ENCODE data around the gene SLC35F1.

SLC35F1 gene

DNA sequence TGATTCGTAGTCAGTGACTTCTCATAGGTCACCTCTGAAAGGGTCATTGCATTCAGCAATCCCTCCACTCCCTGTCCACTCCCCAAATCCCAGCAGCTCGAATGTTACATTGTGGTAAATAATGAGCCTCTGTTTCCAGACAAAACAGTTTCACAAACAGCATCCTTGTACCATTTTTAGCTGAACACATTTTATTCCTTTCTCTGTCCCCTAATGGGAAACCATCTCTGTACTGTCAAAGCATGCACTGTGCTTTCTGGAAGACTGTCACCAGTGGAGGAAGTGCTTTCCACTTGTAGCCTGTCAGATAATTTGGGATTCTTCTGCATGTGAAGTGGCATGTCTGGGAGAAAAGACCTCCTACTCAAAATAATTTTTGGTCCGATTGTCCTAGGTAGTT, 82.0 kb downstream of the SLC35F1 start:
- TF ChIP-seq, protein P1, sequence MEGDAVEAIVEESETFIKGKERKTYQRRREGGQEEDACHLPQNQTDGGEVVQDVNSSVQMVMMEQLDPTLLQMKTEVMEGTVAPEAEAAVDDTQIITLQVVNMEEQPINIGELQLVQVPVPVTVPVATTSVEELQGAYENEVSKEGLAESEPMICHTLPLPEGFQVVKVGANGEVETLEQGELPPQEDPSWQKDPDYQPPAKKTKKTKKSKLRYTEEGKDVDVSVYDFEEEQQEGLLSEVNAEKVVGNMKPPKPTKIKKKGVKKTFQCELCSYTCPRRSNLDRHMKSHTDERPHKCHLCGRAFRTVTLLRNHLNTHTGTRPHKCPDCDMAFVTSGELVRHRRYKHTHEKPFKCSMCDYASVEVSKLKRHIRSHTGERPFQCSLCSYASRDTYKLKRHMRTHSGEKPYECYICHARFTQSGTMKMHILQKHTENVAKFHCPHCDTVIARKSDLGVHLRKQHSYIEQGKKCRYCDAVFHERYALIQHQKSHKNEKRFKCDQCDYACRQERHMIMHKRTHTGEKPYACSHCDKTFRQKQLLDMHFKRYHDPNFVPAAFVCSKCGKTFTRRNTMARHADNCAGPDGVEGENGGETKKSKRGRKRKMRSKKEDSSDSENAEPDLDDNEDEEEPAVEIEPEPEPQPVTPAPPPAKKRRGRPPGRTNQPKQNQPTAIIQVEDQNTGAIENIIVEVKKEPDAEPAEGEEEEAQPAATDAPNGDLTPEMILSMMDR (IDR thresholded peaks at IDR 0.05; ENCODE audit: insufficient read depth, missing control alignments), result no peak
- FAIRE-seq (no peak), DNase-seq (ENCODE audit: insufficient read length, low spot score) (no peak)

DNA sequence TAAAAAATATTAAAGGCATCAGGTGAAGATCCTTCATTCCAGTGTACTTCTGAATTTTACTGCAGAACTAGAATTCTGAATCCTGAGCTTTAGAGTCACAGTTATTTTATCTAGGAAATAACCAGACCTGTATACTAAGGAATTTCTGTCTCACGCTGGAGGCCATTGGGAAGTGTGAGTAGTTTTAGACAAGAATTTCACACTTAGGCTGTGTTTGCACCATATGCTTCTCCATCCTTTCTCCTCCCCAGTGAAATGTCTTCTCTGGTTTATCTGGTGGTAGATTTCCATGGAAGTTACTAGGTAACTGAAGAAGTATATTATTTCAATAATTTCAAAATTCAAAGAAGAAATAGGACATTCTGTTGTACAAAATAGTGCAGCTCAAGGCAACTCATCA, 83.1 kb downstream of the SLC35F1 start:
- TF ChIP-seq, protein P1 (IDR thresholded peaks at IDR 0.05; ENCODE audit: insufficient read depth, missing control alignments), result no peak
- no peak for FAIRE-seq
- no peak for DNase-seq (ENCODE audit: insufficient read length, low spot score)

DNA sequence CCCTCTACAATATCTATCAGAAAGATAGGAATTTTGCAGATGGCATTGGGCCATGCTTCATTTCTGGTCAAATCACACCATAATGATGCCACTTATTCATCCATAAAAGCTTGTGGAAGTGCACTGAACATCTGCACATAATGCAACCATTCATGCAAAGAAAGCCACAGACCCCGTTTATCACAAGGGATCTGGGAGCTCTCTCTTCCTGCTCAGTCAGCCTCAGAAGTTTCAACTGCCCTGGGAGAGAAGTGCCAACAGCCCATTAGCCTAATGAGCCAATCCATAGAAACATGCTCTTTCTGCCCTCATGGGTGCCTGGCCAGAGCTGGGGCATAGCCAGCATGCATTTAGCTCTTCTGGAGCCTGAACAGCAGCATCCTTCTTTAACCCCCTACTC, 85.8 kb downstream of the SLC35F1 start:
- no peak for DNase-seq (ENCODE audit: insufficient read length, low spot score)
- TF ChIP-seq, protein P1 (IDR thresholded peaks at IDR 0.05; ENCODE audit: insufficient read depth, missing control alignments), result no peak
- FAIRE-seq, result no peak

DNA sequence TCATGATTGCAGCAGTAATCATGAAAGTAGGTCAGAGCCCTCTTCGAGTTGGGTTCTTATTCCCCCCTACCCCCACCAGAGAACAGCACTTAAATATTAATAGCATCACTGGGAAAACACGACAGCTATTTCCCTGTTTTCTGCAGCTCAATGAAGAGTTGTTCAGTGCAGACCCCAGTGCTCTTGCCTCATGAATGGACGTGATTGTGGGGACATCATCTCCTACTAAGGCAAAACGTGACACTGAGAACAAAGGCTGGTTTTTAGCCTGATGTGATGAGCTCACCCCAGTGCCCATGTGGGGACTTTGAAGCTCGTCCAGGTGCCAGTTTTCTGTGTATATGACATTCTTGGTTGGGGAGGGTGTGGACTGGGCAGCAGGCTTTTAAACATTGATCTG, 105.9 kb downstream of the SLC35F1 start:
- TF ChIP-seq, protein P1 (IDR thresholded peaks at IDR 0.05; ENCODE audit: insufficient read depth, missing control alignments), result no peak
- DNase-seq (ENCODE audit: insufficient read length, low spot score) (no peak), FAIRE-seq (no peak)

DNA sequence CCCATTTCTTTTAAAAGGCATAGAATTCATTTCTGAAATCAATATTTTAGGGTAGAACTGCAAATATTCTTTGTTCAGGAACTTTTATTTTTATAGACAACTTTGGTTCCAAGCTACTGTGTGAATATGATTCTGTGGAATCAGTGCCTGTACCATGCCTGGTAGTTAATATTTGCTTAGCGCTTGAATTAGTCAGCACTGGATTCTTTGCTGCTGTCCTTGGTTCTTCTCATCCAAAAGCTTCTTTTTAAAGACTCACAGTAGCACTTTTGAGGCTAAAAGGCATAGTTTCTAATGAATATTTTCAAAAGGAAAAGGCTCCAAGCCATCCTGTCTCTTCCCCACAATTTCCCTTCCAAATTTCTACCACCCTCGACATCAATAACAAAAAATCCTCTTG, 109.5 kb downstream of the SLC35F1 start:
- TF ChIP-seq, protein P1 (IDR thresholded peaks at IDR 0.05; ENCODE audit: insufficient read depth, missing control alignments), result no peak
- no peak for FAIRE-seq
- DNase-seq (ENCODE audit: insufficient read length, low spot score), result no peak

- DNase-seq (ENCODE audit: insufficient read length, low spot score) (no peak), FAIRE-seq (no peak)
- TF ChIP-seq, protein P1 (IDR thresholded peaks at IDR 0.05; ENCODE audit: insufficient read depth, missing control alignments), result no peak
Observed at GRCh38 chr6:118017301-118017848, 110.3 kb downstream of the SLC35F1 start.

DNA sequence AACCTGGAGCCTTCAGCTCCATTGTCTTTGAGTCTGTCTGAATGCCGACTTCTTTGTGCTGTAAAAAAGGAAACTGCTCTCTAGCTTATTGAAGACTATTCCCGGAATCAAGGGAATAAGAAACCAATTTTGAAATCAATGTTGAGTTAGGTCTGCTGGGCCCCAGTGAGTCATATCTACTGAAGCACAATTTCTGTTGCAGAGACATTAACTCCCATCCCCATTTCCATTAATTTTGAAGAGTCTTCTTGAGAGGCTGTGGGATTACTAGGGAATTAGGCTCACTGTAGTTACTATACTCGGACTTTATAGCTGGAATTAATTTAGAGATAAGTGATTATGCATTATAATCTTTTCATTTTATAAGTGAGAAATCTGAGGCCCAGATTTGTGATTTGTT, 116.7 kb downstream of the SLC35F1 start:
- FAIRE-seq (no peak), DNase-seq (ENCODE audit: insufficient read length, low spot score) (no peak)
- TF ChIP-seq, protein P1 (IDR thresholded peaks at IDR 0.05; ENCODE audit: insufficient read depth, missing control alignments), result no peak
